Transverse colon (tissue), 4 donors: ENCODE results near the gene TRIM67. TPM values are rescaled to one million over a fixed set of nuclear protein-coding genes. Genes with fewer than 3 reads are reported as not detected.
"Not testable (repeated sequence)": the region's sequence is repeated elsewhere in the genome, so short reads cannot be mapped to it uniquely, and the experiment has no call there.

Experiments
- DNase-seq: peaks from one replicate; pipeline ENCODE4 v3.0.0-alpha.2; 2019
- H3K27ac ChIP-seq, 4 donors: fragments of 200-600 bp; sonication (generic); 2 replicates each; pipeline ENCODE4 v1.5.1; 2016 to 2018; ENCODE audit warnings: inconsistent platforms in 4 of 4
- H3K27me3 ChIP-seq: fragments of 200-600 bp; sonication (generic); 2 replicates; pipeline ENCODE4 v1.5.1; 2017; ENCODE audit warnings: inconsistent platforms
- H3K36me3 ChIP-seq, 4 donors: fragments of 200-600 bp; sonication (generic); 2 replicates each; pipeline ENCODE4 v1.5.1; 2017 to 2019; ENCODE audit warnings: inconsistent platforms in 4 of 4
- H3K4me1 ChIP-seq, 4 donors: fragments of 200-600 bp; sonication (generic); 2 replicates each; pipeline ENCODE4 v1.5.1; 2017 to 2020; ENCODE audit warnings: inconsistent platforms in 4 of 4
- H3K4me3 ChIP-seq, 4 donors: fragments of 200-600 bp; sonication (generic); 1 replicate in 1 of 4; 2 replicates in 3 of 4; pipeline versions ENCODE4 v1.5.1 to v1.6.1; 2017 to 2019; ENCODE audit warnings: inconsistent platforms in 4 of 4
- H3K9me3 ChIP-seq, 2 donors: fragments of 200-600 bp; sonication (generic); 2 replicates each; pipeline ENCODE4 v1.5.1; 2017 to 2019; ENCODE audit warnings: inconsistent platforms in 2 of 2
- CTCF ChIP-seq, 5 experiments: fragments of 200-600 bp in 3 of 5; fragments of 450-650 bp in 2 of 5; sonication (generic) in 3 of 5; IDR thresholded peaks; 1 replicate in 2 of 5; 2 replicates in 3 of 5; pipeline ENCODE4 v1.5.1; 2016 to 2017; ENCODE audit warnings: antibody characterized with exemption in 5 of 5, inconsistent platforms in 3 of 5, mild to moderate bottlenecking in 2 of 5, moderate library complexity in 1 of 5
- EP300 ChIP-seq: sonication (generic); formaldehyde crosslinking; IDR thresholded peaks from one replicate; pipeline ENCODE4 v1.6.1; 2017; ENCODE audit warnings: antibody characterized with exemption, low read depth
- POLR2A ChIP-seq: fragments of 450-650 bp; IDR thresholded peaks from one replicate; pipeline ENCODE4 v1.6.1; 2016; ENCODE audit warnings: antibody characterized with exemption, mild to moderate bottlenecking, moderate library complexity
- POLR2AphosphoS5 ChIP-seq, 3 donors: sonication (generic); formaldehyde crosslinking; IDR thresholded peaks; one replicate each; pipeline ENCODE4 v1.6.1; 2016; ENCODE audit warnings: antibody characterized with exemption in 3 of 3
- WGBS, 2 donors: methylation state at CpG; one replicate each; pipeline ENCODE4 v1.1.5; 2018; ENCODE audit warnings: low coverage in 1 of 2; 5-methylcytosine and 5-hydroxymethylcytosine counted together
- in situ Hi-C, 4 donors: fragments of 200-750 bp; cut with MboI; loops; one replicate each; pipeline versions ENCODE4 v1.15.0 to v1.15.1; 2017; ENCODE audit warnings: low sequenced_read_pairs in 3 of 4, low pct_ligation_motif_present in 1 of 4, low pct_unique_long_range_greater_than_20kb in 1 of 4
- intact Hi-C: fragments of 100-400 bp; cut with DNase I; formaldehyde crosslinking; loops from one replicate; pipeline ENCODE4 v1.15.1; 2023; ENCODE audit warnings: low total_unique reads
- total RNA-seq, 4 donors: library from RNA; depleted of rRNA; stranded (reverse); fragments of >200 nt; gene quantifications; one replicate each; pipeline ENCODE4 v1.1.0, GENCODE V29; 2016

TRIM67 gene
- total RNA-seq, 4 donors from 2014 or later: under 0.01 to 0.16 TPM; not detected in 2

DNA sequence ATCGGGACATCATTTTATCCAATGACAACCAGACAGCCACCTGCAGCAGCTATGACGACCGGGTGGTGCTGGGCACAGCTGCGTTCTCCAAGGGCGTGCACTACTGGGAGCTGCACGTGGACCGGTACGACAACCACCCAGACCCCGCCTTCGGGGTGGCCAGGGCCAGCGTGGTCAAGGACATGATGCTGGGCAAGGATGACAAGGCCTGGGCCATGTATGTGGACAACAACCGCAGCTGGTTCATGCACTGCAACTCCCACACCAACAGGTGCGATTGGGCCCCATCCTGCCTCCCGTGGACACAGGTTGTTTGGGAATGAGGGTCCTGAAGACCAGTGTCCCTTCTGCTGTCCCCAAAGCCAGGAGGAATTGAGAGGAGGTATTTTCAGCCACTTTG lies 47.1 kb downstream of the TRIM67 start:
- Histone ChIP-seq H3K27me3 (peaks cover under 1% of the 10 kb centered on the region), H3K4me3 (no peak overlapping the region), H3K36me3 (no peaks in the 10 kb centered on the region), H3K27ac (no peak overlapping the region), H3K9me3 (no peaks in the 10 kb centered on the region), H3K4me1 (peaks cover 0 to 7% (median 6%) of the 10 kb centered on the region in 4 donors)
- in situ Hi-C loops (loop anchor here (25.0 kb wide), 2 partner anchors 297 to 422 kb away; no protein-coding TSS in a partner anchor), intact Hi-C loops (loop anchor here (10.0 kb wide), 1 partner anchor 414 kb away; no protein-coding TSS in a partner anchor)
- TF ChIP-seq EP300 (no peak), POLR2A (no peak), CTCF (IDR thresholded peaks at IDR 0.05) (no peak), POLR2AphosphoS5 (IDR thresholded peaks at IDR 0.05) (no peak)
- 90% methylated on average over 12 of the region's 14 CpGs; no CpG with 5 or more reads in 1 of the 2 donors for WGBS, 2 donors
- no peak for DNase-seq

GRCh38 chr1:231209531-231209930 lies 47.7 kb downstream of the TRIM67 start:
- Histone ChIP-seq H3K27me3 (no peaks in the 10 kb centered on the region), H3K36me3 (no peaks in the 10 kb centered on the region), H3K9me3 (no peaks in the 10 kb centered on the region), H3K4me3 (no peak overlapping the region), H3K4me1 (peaks cover 0 to 7% (median 6%) of the 10 kb centered on the region in 4 donors), H3K27ac (no peak overlapping the region)
- intact Hi-C loops (loop anchor here (10.0 kb wide), 1 partner anchor 415 kb away; no protein-coding TSS in a partner anchor), in situ Hi-C loops (loop anchor here (25.0 kb wide), 2 partner anchors 297 to 422 kb away; no protein-coding TSS in a partner anchor)
- TF ChIP-seq POLR2AphosphoS5 (IDR thresholded peaks at IDR 0.05) (no peak), CTCF (IDR thresholded peaks at IDR 0.05) (no peak), POLR2A (no peak), EP300 (no peak)
- WGBS, 2 donors: 95% methylated on average over 5 of the region's 5 CpGs; no CpG with 5 or more reads in 1 of the 2 donors
- no peak for DNase-seq

DNA sequence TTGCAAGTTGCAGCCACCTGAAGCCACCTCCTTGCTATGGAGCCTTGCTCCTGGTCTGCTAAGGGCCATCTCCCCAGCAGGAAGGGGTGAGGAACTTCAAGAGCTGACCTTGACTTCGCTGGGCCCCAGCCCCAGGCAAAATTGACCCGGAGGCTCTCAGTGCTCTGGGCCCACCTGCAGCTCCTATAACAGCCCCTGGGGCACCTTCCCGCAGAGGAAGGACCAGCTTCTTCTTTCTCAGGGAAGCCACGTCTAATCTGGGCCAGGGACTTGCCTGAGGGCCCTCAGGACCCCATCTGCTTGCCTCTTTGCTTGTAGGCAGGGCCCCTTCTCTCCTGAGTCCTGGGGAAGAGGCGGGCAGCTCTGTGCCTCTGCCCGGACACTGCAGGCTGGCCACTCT lies 48.3 kb downstream of the TRIM67 start:
- TF ChIP-seq CTCF (IDR thresholded peaks at IDR 0.05) (no peak), EP300 (no peak), POLR2A (no peak), POLR2AphosphoS5 (IDR thresholded peaks at IDR 0.05) (no peak)
- intact Hi-C loops: no loop called here
- no peaks in the 10 kb centered on the region for H3K27me3 ChIP-seq
- H3K27ac ChIP-seq: no peak overlapping the region
- peaks cover 0 to 7% (median 6%) of the 10 kb centered on the region in 4 donors for H3K4me1 ChIP-seq
- WGBS, 2 donors: 93% methylated on average over 6 of the region's 6 CpGs; no CpG with 5 or more reads in 1 of the 2 donors
- no peaks in the 10 kb centered on the region for H3K9me3 ChIP-seq
- H3K4me3 ChIP-seq: no peak overlapping the region
- no peaks in the 10 kb centered on the region for H3K36me3 ChIP-seq
- DNase-seq: no peak
- in situ Hi-C loops: loop anchor here (10.0 to 25.0 kb wide), 3 partner anchors 285 to 423 kb away; no protein-coding TSS in a partner anchor

GRCh38 chr1:231211005-231211857 lies 49.4 kb downstream of the TRIM67 start:
- in situ Hi-C loops (loop anchor here (10.0 to 25.0 kb wide), 3 partner anchors 286 to 424 kb away; no protein-coding TSS in a partner anchor), intact Hi-C loops (no loop called here)
- Histone ChIP-seq H3K27ac (peak overlapping the region; percentile 38 to 68 (median 56)), H3K9me3 (no peaks in the 10 kb centered on the region), H3K36me3 (no peaks in the 10 kb centered on the region), H3K27me3 (no peaks in the 10 kb centered on the region), H3K4me3 (peak overlapping the region; percentile 5 to 51 (median 40)), H3K4me1 (peaks cover 0 to 7% (median 6%) of the 10 kb centered on the region in 4 donors)
- WGBS, 2 donors: 15% methylated on average over 28 of the region's 28 CpGs; no CpG with 5 or more reads in 1 of the 2 donors
- DNase-seq: peak; percentile 94
- TF ChIP-seq CTCF (IDR thresholded peaks at IDR 0.05): peak; percentile 87 to 93 (median 89)
- TF ChIP-seq POLR2A: no peak

GRCh38 chr1:231212301-231212700 lies 50.4 kb downstream of the TRIM67 start:
- H3K9me3 ChIP-seq, H3K4me3 ChIP-seq, H3K27me3 ChIP-seq, intact Hi-C loops, DNase-seq, H3K36me3 ChIP-seq: not testable (repeated sequence)
- in situ Hi-C loops: loop anchor here (10.0 to 25.0 kb wide), 3 partner anchors 288 to 425 kb away; no protein-coding TSS in a partner anchor
- peaks cover 0 to 12% (median 6%) of the 10 kb centered on the region in 4 donors for H3K4me1 ChIP-seq
- WGBS, 2 donors: 41 to 59% methylated on average over 3 to 5 of the region's 5 CpGs
- H3K27ac ChIP-seq: peak overlapping the region in 2 of 4 donors; percentile 61 to 68
